ENCODE results near the gene KCNN4. TPM values are rescaled to one million over a fixed set of nuclear protein-coding genes. Genes with fewer than 3 reads are reported as not detected.

The KCNN4 gene
- polyA plus RNA-seq, 3 donors = 0.97 to 1.8 (median 1.5) TPM

DNA sequence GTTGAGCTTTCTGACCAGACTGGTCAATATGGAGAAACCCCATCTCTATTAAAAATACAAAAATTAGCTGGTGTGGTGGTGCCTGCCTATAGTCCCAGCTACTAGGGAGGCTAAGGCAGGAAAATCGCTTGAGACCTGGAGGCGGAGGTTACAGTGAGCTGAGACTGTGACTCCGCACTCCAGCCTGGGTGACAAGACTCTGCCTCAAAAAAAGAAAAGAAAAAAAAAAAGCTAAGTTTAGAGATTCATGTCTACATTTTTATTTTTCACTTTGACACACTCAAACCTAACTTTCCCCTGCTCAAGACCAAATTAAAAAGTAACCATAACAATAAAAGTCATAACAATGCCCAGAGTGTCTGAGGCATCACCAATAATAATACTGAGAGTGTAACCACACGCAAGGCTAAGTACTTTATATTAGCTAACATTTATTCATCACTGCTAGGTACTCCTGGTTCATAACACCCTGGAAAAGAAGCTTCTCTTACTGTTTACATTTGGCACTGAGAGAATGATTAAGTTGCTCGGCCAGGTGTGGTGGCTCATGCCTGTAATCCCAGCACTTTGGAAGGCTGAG, 59.2 kb downstream of the KCNN4 start:
- no peak for DNase-seq (ENCODE audit: low read depth in 3 of 3, low spot score in 2 of 3)

GRCh38 chr19:43720936-43721335, 59.8 kb downstream of the KCNN4 start:
- DNase-seq (ENCODE audit: low read depth in 3 of 3, low spot score in 2 of 3) = no peak

GRCh38 chr19:43719918-43720317, 60.9 kb downstream of the KCNN4 start:
- no peak for DNase-seq (ENCODE audit: low read depth in 3 of 3, low spot score in 2 of 3)

DNA sequence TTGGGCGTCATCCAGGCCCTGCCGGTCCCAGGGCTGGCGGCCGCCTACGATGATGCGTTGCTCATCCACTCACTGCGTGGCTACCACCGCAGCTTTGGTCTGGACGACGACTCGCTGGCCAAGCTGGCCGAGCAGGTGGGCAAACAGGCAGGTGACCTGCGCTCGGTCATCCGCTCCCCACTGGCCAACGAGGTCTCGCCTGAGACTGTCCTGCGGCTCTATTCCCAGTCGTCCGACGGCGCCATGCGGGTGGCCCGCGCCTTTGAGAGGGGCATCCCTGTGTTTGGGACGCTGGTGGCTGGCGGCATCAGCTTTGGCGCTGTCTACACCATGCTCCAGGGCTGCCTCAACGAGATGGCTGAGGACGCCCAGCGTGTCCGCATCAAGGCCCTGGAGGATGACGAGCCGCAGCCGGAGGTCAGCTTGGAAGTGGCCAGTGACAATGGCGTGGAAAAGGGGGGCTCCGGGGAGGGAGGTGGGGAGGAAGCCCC, 61.4 kb downstream of the KCNN4 start:
- no peak for DNase-seq (ENCODE audit: low read depth in 3 of 3, low spot score in 2 of 3)

DNA sequence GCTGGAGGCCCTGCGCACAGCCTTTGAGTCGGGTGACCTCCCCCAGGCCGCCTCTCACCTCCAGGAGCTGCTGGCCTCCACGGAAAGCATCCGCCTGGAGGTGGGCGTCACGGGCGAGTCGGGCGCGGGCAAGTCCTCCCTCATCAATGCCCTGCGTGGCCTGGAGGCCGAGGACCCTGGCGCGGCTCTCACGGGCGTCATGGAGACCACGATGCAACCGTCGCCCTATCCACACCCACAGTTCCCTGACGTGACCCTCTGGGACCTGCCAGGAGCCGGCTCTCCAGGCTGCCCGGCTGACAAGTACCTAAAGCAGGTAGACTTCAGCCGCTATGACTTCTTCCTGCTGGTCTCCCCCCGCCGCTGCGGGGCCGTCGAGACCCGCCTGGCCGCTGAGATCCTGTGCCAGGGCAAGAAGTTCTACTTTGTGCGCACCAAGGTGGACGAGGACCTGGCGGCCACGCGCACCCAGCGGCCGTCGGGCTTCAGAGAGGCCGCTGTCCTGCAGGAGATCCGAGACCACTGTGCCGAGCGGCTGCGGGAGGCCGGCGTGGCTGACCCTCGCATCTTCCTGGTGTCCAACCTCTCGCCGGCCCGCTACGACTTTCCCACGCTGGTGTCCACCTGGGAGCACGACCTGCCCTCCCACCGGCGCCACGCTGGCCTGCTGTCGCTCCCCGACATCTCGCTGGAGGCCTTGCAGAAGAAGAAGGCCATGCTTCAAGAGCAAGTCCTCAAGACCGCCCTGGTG, 62.0 kb downstream of the KCNN4 start:
- DNase-seq (ENCODE audit: low read depth in 3 of 3, low spot score in 2 of 3) = no peak

Other genes starting within 250 kb of the KCNN4 start
- gene ZNF575, start 247.8 kb downstream of the KCNN4 start, polyA plus RNA-seq (ENCODE audit: insufficient read length in 3 of 3) = 1 to 10 TPM; 1.4 to 1.5 (median 1.4) TPM
- gene XRCC1, start 205.4 kb downstream of the KCNN4 start, polyA plus RNA-seq (ENCODE audit: insufficient read length in 3 of 3) = 10 to 100 TPM; 56.4 to 66.0 (median 59.1) TPM
- 10 to 100 TPM; 17.8 to 19.2 (median 17.9) TPM for gene PINLYP, start 205.2 kb downstream of the KCNN4 start, polyA plus RNA-seq (ENCODE audit: insufficient read length in 3 of 3)
- gene IRGQ, start 184.8 kb downstream of the KCNN4 start, polyA plus RNA-seq (ENCODE audit: insufficient read length in 3 of 3) = 10 to 100 TPM; 12.7 to 13.8 (median 12.9) TPM
- 10 to 100 TPM in 2 of 3 donors, 1 to 10 TPM in 1; 9.6 to 11.3 (median 10.1) TPM for gene ZNF576, start 184.4 kb downstream of the KCNN4 start, polyA plus RNA-seq (ENCODE audit: insufficient read length in 3 of 3)
- gene SRRM5, start 168.9 kb downstream of the KCNN4 start, polyA plus RNA-seq (ENCODE audit: insufficient read length in 3 of 3) = under 1 TPM; 0.59 to 0.80 (median 0.67) TPM
- gene ZNF428, start 161.3 kb downstream of the KCNN4 start, polyA plus RNA-seq (ENCODE audit: insufficient read length in 3 of 3) = 10 to 100 TPM; 82.2 to 90.6 (median 86.1) TPM
- gene CADM4, start 141.1 kb downstream of the KCNN4 start, polyA plus RNA-seq (ENCODE audit: insufficient read length in 3 of 3) = 10 to 100 TPM; 43.1 to 50.6 (median 44.2) TPM
- gene PLAUR, start 110.8 kb downstream of the KCNN4 start, polyA plus RNA-seq (ENCODE audit: insufficient read length in 3 of 3) = 1 to 10 TPM; 6.0 to 8.4 (median 6.3) TPM
- gene IRGC, start 64.9 kb downstream of the KCNN4 start, polyA plus RNA-seq (ENCODE audit: insufficient read length in 3 of 3) = not detected
- gene SMG9, start 26.0 kb downstream of the KCNN4 start, polyA plus RNA-seq (ENCODE audit: insufficient read length in 3 of 3) = 10 to 100 TPM; 36.9 to 40.5 (median 37.4) TPM
- gene LYPD5, start 21.5 kb upstream of the KCNN4 start, polyA plus RNA-seq (ENCODE audit: insufficient read length in 3 of 3) = under 1 TPM; 0.42 to 0.71 (median 0.47) TPM
- 10 to 100 TPM; 11.4 to 14.8 (median 14.5) TPM for gene ZNF283, start 46.3 kb upstream of the KCNN4 start, polyA plus RNA-seq (ENCODE audit: insufficient read length in 3 of 3)
- 10 to 100 TPM; 10.4 to 11.7 (median 11.1) TPM for gene ZNF404, start 103.0 kb upstream of the KCNN4 start, polyA plus RNA-seq (ENCODE audit: insufficient read length in 3 of 3)
- gene ZNF45, start 154.3 kb upstream of the KCNN4 start, polyA plus RNA-seq (ENCODE audit: insufficient read length in 3 of 3) = 10 to 100 TPM; 25.6 to 30.9 (median 29.0) TPM
- 1 to 10 TPM; 5.0 to 7.5 (median 6.2) TPM for gene ZNF221, start 170.3 kb upstream of the KCNN4 start, polyA plus RNA-seq (ENCODE audit: insufficient read length in 3 of 3)
- gene ZNF155, start 203.2 kb upstream of the KCNN4 start, polyA plus RNA-seq (ENCODE audit: insufficient read length in 3 of 3) = 10 to 100 TPM; 14.8 to 18.7 (median 15.8) TPM
- gene ZNF230, start 222.0 kb upstream of the KCNN4 start, polyA plus RNA-seq (ENCODE audit: insufficient read length in 3 of 3) = 1 to 10 TPM; 6.8 to 7.5 (median 7.3) TPM
- 10 to 100 TPM in 2 of 3 donors, 1 to 10 TPM in 1; 10.0 to 10.9 (median 10.2) TPM for gene ZNF222, start 244.4 kb upstream of the KCNN4 start, polyA plus RNA-seq (ENCODE audit: insufficient read length in 3 of 3)